ENCODE measurements around the gene RSPO3. TPM values are rescaled to one million over a fixed set of nuclear protein-coding genes. Genes with fewer than 3 reads are reported as not detected.
A peak's percentile ranks its signal among the peaks of the same experiment; 100 is the strongest.
"Not testable (repeated sequence)": the region's sequence is repeated elsewhere in the genome, so short reads cannot be mapped to it uniquely, and the experiment has no call there.

RSPO3 gene
- not detected in 2 replicates for total RNA-seq (2014; rRNA removed; shearing (Covaris generic); ENCODE audit: low replicate concordance)

GRCh38 chr6:127118298-127119101 lies at the start of gene RSPO3:
Gene RSPO3 (plus strand): TSS chr6:127118671. CDS start chr6:127119193, 522 bp downstream.
- DNase-seq: peak; percentile 39
- H3K9me3 ChIP-seq: no peaks in the 10 kb centered on the region
- H3K36me3 ChIP-seq: no peaks in the 10 kb centered on the region
- peaks cover 49% of the 10 kb centered on the region for H3K27me3 ChIP-seq
- peak within 1 kb of the TSS; percentile 46 for H3K4me3 ChIP-seq

DNA sequence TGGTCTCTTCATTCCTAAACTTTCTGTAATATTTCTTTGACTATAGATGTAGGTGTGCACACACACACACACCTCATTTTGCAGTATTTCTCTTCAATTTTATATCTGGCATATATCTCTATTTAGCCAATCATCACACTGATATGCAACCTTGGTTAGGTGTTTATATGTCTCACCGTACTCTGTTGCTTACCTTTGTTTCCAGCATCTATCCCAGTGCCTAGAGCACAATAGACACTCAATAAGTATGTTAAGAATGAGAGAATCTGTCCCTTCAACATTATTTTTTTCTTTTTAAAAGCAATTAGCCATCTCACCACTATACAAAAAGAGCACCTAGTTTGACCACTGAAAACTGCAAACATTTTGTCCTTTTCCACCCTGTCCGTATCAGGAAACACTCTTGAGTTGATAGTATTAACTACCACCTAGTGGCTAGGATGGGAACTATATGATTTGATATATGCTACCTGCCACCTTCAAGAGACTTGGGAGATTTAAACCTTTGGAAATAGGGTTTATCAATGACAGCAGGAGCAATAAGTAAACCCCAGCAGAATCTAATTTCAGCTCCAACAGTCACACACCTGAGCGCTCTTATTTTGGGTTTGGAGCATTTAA lies 48.7 kb upstream of the RSPO3 start:
- no peaks in the 10 kb centered on the region for H3K27me3 ChIP-seq
- DNase-seq: no peak
- H3K36me3 ChIP-seq: no peaks in the 10 kb centered on the region

GRCh38 chr6:127073222-127073621 lies 45.2 kb upstream of the RSPO3 start:
- DNase-seq: no peak

More for the DNA sequence above, 48.7 kb upstream of the RSPO3 start:
- Histone ChIP-seq H3K4me3 (no peak overlapping the region), H3K9me3 (no peaks in the 10 kb centered on the region)

GRCh38 chr6:127076466-127076865 lies 42.0 kb upstream of the RSPO3 start:
- no peaks in the 10 kb centered on the region for H3K27me3 ChIP-seq
- no peak for DNase-seq
- H3K9me3 ChIP-seq: no peaks in the 10 kb centered on the region
- H3K4me3 ChIP-seq: no peak overlapping the region
- no peaks in the 10 kb centered on the region for H3K36me3 ChIP-seq

More at GRCh38 chr6:127073222-127073621, 45.2 kb upstream of the RSPO3 start:
- Histone ChIP-seq H3K36me3 (no peaks in the 10 kb centered on the region), H3K9me3 (no peaks in the 10 kb centered on the region), H3K4me3 (no peak overlapping the region), H3K27me3 (no peaks in the 10 kb centered on the region)

- H3K36me3 ChIP-seq: no peaks in the 10 kb centered on the region
- DNase-seq: no peak
- H3K27me3 ChIP-seq: no peaks in the 10 kb centered on the region
- no peak overlapping the region for H3K4me3 ChIP-seq
- no peaks in the 10 kb centered on the region for H3K9me3 ChIP-seq
These were observed 40.6 kb upstream of the RSPO3 start for GRCh38 chr6:127077886-127078285.

- no peak overlapping the region for H3K4me3 ChIP-seq
- DNase-seq: no peak
- H3K27me3 ChIP-seq: no peaks in the 10 kb centered on the region
- no peaks in the 10 kb centered on the region for H3K36me3 ChIP-seq
- H3K9me3 ChIP-seq: no peaks in the 10 kb centered on the region
These were observed 39.8 kb upstream of the RSPO3 start for GRCh38 chr6:127078669-127079068.

GRCh38 chr6:127079681-127080080 lies 38.8 kb upstream of the RSPO3 start:
- no peak for DNase-seq
- no peaks in the 10 kb centered on the region for H3K36me3 ChIP-seq
- H3K27me3 ChIP-seq: no peaks in the 10 kb centered on the region
- H3K4me3 ChIP-seq: no peak overlapping the region
- H3K9me3 ChIP-seq: no peaks in the 10 kb centered on the region

DNA sequence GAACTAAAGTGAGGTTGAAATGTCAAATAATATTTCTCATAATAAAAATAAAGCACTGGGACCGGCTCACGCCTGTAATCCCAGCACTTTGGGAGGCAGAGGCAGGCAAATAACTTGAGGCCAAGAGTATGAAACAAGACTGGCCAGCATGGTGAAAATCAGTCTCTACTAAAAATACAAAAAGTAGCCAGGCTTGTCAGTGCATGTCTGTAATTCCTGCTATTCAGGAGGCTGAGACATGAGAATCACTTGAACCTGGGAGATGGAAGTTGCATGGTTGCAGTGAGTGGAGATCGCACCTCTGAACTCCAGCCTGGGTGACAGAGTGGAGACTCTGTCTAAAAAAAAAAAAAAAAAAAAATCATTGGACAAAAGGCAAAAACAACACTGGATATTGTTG lies 38.4 kb upstream of the RSPO3 start:
- DNase-seq: no peak
- Histone ChIP-seq H3K36me3 (no peaks in the 10 kb centered on the region), H3K9me3 (no peaks in the 10 kb centered on the region), H3K4me3 (no peak overlapping the region), H3K27me3 (no peaks in the 10 kb centered on the region)

DNA sequence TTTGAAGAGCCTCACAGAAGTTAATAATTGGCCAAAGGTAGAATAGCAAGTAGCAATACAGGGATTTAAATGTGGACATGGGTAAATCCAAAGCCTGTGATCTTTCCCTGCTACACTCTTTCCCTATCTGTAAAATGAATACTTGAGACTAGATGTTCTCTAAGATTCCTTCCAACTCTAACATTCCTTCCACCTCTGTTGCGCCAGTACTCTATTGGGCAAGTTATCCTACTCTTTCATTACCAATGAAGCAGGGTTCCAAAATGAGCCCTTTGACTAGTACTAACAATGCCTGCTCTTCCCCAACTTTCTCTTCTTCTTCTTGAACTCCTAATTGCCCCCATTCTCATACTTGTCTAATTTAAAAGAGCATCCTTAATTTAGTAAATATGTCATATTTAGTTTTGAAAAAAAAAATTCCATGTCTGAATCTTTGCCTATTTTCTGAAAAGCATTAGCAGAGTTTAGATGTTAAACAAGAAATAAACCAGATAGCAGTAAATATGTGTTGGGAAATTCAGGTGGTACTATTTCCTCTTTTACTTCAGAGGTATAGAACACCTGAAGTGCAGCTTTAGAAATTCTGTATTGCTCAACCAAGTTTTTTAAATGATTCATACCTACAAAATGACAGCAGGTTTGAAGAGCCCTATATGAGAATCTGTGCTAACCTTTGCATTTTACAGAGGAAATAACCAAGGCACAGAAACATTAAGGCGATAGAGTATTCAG lies 35.1 kb upstream of the RSPO3 start:
- no peaks in the 10 kb centered on the region for H3K36me3 ChIP-seq
- no peaks in the 10 kb centered on the region for H3K27me3 ChIP-seq
- DNase-seq: no peak
- H3K4me3 ChIP-seq: no peak overlapping the region
- H3K9me3 ChIP-seq: no peaks in the 10 kb centered on the region

GRCh38 chr6:127083963-127084310 lies 34.5 kb upstream of the RSPO3 start:
- Histone ChIP-seq H3K4me3 (no peak overlapping the region), H3K27me3 (no peaks in the 10 kb centered on the region), H3K9me3 (no peaks in the 10 kb centered on the region), H3K36me3 (no peaks in the 10 kb centered on the region)
- DNase-seq: no peak

DNA sequence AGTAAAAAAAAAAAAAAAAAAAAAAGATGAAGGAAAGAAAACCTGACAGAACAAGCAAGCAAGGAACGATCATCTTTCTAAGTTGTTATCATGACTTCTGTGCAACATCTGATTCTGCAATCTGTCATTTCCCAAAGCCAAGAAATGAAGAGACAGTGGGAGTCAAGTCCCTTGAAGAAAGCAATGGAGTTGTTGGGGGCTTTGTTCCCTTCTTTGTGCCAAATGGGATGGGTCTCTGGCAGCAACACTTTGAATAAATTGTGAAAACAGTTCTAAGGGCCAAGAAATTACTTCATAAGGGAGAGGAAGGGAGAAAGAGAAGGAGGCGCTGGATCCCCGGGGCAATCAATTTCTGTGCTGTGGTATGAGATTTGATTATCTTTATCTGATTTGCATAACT lies 33.3 kb upstream of the RSPO3 start:
- H3K36me3 ChIP-seq: no peaks in the 10 kb centered on the region
- H3K27me3 ChIP-seq: no peaks in the 10 kb centered on the region
- DNase-seq: no peak
- no peaks in the 10 kb centered on the region for H3K9me3 ChIP-seq
- H3K4me3 ChIP-seq: no peak overlapping the region

- Histone ChIP-seq H3K27me3 (no peaks in the 10 kb centered on the region), H3K4me3 (no peak overlapping the region), H3K36me3 (no peaks in the 10 kb centered on the region), H3K9me3 (no peaks in the 10 kb centered on the region)
- no peak for DNase-seq
These were observed 28.4 kb upstream of the RSPO3 start for GRCh38 chr6:127090051-127090450.

DNA sequence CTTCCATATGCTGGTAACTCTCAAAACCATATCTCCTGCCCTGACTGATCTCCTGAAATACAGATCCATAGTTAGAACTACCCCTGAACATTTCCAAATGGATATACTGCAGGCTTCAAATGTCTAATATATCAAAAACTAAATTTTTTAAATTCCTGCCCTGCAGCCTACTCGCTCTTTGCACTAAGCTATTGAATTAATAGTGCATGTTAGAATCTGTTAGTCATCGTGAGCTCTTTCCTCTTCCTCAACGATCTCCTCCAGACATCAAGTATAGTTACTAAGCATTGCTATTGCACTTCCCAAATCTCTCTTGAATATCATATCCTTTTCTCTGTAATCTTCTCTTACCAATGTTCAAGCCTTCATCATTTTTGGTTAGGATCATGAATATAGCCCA lies 26.0 kb upstream of the RSPO3 start:
- no peaks in the 10 kb centered on the region for H3K27me3 ChIP-seq
- DNase-seq: no peak
- no peak overlapping the region for H3K4me3 ChIP-seq
- no peaks in the 10 kb centered on the region for H3K36me3 ChIP-seq
- no peaks in the 10 kb centered on the region for H3K9me3 ChIP-seq

GRCh38 chr6:127094791-127095190 lies 23.7 kb upstream of the RSPO3 start:
- H3K27me3 ChIP-seq: no peaks in the 10 kb centered on the region
- no peak for DNase-seq
- H3K4me3 ChIP-seq: no peak overlapping the region
- H3K36me3 ChIP-seq: no peaks in the 10 kb centered on the region
- no peaks in the 10 kb centered on the region for H3K9me3 ChIP-seq

DNA sequence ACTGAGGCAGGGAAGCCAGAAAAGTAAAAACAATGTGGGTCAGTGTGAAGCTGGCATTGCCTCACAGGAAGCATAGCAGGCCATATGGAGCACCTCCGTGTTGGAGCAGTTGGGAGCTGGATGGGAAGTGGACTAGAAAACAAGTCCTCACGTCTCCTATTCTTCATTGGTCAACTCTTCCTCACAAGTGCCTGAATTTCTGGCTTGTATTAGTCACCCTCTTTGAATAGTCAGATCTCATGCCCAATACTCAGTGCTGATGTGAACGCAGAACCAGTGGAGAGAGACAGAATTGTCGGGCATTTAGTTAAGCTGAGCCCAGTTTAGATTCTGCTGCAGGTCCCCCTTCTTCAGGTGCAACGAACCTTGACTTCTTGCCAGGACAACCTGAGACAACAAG lies 22.3 kb upstream of the RSPO3 start:
- H3K36me3 ChIP-seq: no peaks in the 10 kb centered on the region
- H3K4me3 ChIP-seq: no peak overlapping the region
- DNase-seq: no peak
- no peaks in the 10 kb centered on the region for H3K27me3 ChIP-seq
- H3K9me3 ChIP-seq: no peaks in the 10 kb centered on the region

DNA sequence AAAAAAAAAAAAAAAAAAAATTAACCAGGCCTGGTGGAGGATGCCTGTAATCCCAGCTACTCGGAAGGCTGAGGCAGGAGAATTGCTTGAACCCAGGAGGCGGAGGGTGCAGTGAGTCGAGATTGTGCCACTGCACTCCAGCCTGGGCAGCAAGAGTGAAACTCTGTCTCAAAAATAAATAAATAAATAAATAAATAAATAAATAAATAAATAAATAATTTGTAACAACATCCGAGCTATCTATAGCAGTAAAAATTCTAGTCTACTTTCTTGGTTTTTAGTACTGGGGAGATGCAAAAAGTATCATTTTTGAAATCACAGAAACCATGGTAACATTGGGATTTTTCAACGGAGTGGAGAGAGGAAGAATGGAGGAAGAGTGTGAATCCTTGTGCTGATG lies 21.0 kb upstream of the RSPO3 start:
- not testable (repeated sequence) for H3K36me3 ChIP-seq, DNase-seq, H3K27me3 ChIP-seq, H3K9me3 ChIP-seq, H3K4me3 ChIP-seq

DNA sequence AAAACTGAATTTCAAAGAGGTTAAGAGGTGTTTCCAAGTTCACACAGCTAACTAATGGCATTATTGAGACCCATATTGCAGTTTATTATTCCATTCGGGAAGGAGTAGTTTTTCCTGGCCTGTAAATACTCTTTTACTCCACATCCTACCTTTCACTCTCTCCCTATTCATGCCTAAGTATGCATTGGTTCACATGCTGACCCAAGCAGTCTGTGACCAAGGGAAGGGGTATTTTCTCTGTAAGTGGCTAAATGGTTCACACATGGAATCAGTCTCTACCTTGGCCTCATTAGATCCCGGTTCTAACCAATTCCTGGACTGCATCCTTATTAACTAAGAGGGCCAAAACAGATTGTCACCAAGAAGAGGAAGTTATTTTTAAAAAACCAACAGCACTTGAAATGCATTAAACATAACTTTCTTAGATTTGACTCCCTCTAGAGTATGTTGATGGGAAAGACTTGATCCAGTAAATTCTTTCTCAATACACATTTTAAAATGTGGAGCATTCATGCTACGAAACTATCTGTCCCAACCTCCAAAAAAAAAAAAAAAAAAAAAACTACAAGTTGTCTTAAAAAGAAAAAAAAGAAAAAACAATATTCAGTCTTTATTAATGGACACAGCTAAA lies 17.8 kb upstream of the RSPO3 start:
- no peaks in the 10 kb centered on the region for H3K27me3 ChIP-seq
- DNase-seq: no peak
- no peaks in the 10 kb centered on the region for H3K36me3 ChIP-seq
- no peaks in the 10 kb centered on the region for H3K9me3 ChIP-seq
- H3K4me3 ChIP-seq: no peak overlapping the region
